Ramos (cell line): ENCODE results near the gene IFITM10.

ENCODE experiments used
- in situ Hi-C: fragments of 300-500 bp; cut with MboI; formaldehyde crosslinking; loops from one replicate; pipeline ENCODE4 v1.14.3; 2022; ENCODE audit warnings: low sequenced_read_pairs; ENCODE audit not compliant: unreplicated experiment

Gene IFITM10

GRCh38 chr11:1765871-1766718 lies 15.7 kb upstream of the IFITM10 start:
- in situ Hi-C loops, result no loop called here

- in situ Hi-C loops, result no loop called here
Measured at GRCh38 chr11:1763796-1764661, 13.6 kb upstream of the IFITM10 start, which contains the start of gene CTSD. Gene CTSD (minus strand): TSS chr11:1763927. CDS start chr11:1763859, 68 bp downstream.

- in situ Hi-C loops, result no loop called here
Measured at GRCh38 chr11:1763336-1763795, 13.0 kb upstream of the IFITM10 start.

- in situ Hi-C loops, result no loop called here
Measured at GRCh38 chr11:1762537-1763302, 12.3 kb upstream of the IFITM10 start.

GRCh38 chr11:1761857-1762536 lies 11.6 kb upstream of the IFITM10 start:
- in situ Hi-C loops, result no loop called here

GRCh38 chr11:1761110-1761856 lies 10.9 kb upstream of the IFITM10 start:
- in situ Hi-C loops, result no loop called here

GRCh38 chr11:1760351-1761109 lies 10.1 kb upstream of the IFITM10 start:
- in situ Hi-C loops, result no loop called here

- in situ Hi-C loops, result no loop called here
Measured at GRCh38 chr11:1759851-1760220, 9.4 kb upstream of the IFITM10 start.

GRCh38 chr11:1759151-1759850 lies 8.9 kb upstream of the IFITM10 start:
- in situ Hi-C loops, result no loop called here

- in situ Hi-C loops, result no loop called here
Measured at GRCh38 chr11:1758611-1759150, 8.3 kb upstream of the IFITM10 start.

- in situ Hi-C loops, result no loop called here
Measured at GRCh38 chr11:1757861-1758610, 7.6 kb upstream of the IFITM10 start.

GRCh38 chr11:1756791-1757771 lies 6.7 kb upstream of the IFITM10 start:
- in situ Hi-C loops, result no loop called here

- in situ Hi-C loops, result no loop called here
Measured at GRCh38 chr11:1755692-1756561, 5.5 kb upstream of the IFITM10 start.

GRCh38 chr11:1755344-1755691 lies 4.9 kb upstream of the IFITM10 start:
- in situ Hi-C loops, result no loop called here
